ENCODE data around the gene SKOR1.

The SKOR1 gene

GRCh38 chr15:67850336-67850735 lies 25.0 kb downstream of the SKOR1 start:
- Histone ChIP-seq H3K4me1 (ENCODE audit: control insufficient read depth in 1 of 2, insufficient read depth in 2 of 2, low read length in 2 of 2) (no peaks in the 10 kb centered on the region), H3K27ac (ENCODE audit: low read length) (no peak overlapping the region), H3K4me3 (ENCODE audit: low read depth in 1 of 2, low read length in 2 of 2) (no peak overlapping the region), H3K36me3 (ENCODE audit: control insufficient read depth in 1 of 2, insufficient read depth in 2 of 2, low read length in 2 of 2) (no peaks in the 10 kb centered on the region), H3K27me3 (ENCODE audit: low read depth, low read length) (no peaks in the 10 kb centered on the region), H3K9me3 (ENCODE audit: control insufficient read depth in 1 of 2, low read length in 2 of 2) (no peaks in the 10 kb centered on the region)

- H3K4me3 ChIP-seq (ENCODE audit: low read depth in 1 of 2, low read length in 2 of 2) = no peak overlapping the region
- no peaks in the 10 kb centered on the region for H3K36me3 ChIP-seq (ENCODE audit: control insufficient read depth in 1 of 2, insufficient read depth in 2 of 2, low read length in 2 of 2)
- no peaks in the 10 kb centered on the region for H3K4me1 ChIP-seq (ENCODE audit: control insufficient read depth in 1 of 2, insufficient read depth in 2 of 2, low read length in 2 of 2)
- no peaks in the 10 kb centered on the region for H3K9me3 ChIP-seq (ENCODE audit: control insufficient read depth in 1 of 2, low read length in 2 of 2)
- H3K27ac ChIP-seq (ENCODE audit: low read length) = no peak overlapping the region
- H3K27me3 ChIP-seq (ENCODE audit: low read depth, low read length) = no peaks in the 10 kb centered on the region
These were observed 25.8 kb downstream of the SKOR1 start for GRCh38 chr15:67850994-67851571.

- H3K4me3 ChIP-seq (ENCODE audit: low read depth in 1 of 2, low read length in 2 of 2) = no peak overlapping the region
- H3K27me3 ChIP-seq (ENCODE audit: low read depth, low read length) = no peaks in the 10 kb centered on the region
- no peak overlapping the region for H3K27ac ChIP-seq (ENCODE audit: low read length)
- no peaks in the 10 kb centered on the region for H3K36me3 ChIP-seq (ENCODE audit: control insufficient read depth in 1 of 2, insufficient read depth in 2 of 2, low read length in 2 of 2)
- no peaks in the 10 kb centered on the region for H3K9me3 ChIP-seq (ENCODE audit: control insufficient read depth in 1 of 2, low read length in 2 of 2)
- H3K4me1 ChIP-seq (ENCODE audit: control insufficient read depth in 1 of 2, insufficient read depth in 2 of 2, low read length in 2 of 2) = no peaks in the 10 kb centered on the region
These were observed 27.1 kb downstream of the SKOR1 start for GRCh38 chr15:67852418-67852817.

- no peaks in the 10 kb centered on the region for H3K9me3 ChIP-seq (ENCODE audit: control insufficient read depth in 1 of 2, low read length in 2 of 2)
- no peaks in the 10 kb centered on the region for H3K36me3 ChIP-seq (ENCODE audit: control insufficient read depth in 1 of 2, insufficient read depth in 2 of 2, low read length in 2 of 2)
- no peaks in the 10 kb centered on the region for H3K27me3 ChIP-seq (ENCODE audit: low read depth, low read length)
- no peak overlapping the region for H3K27ac ChIP-seq (ENCODE audit: low read length)
- no peaks in the 10 kb centered on the region for H3K4me1 ChIP-seq (ENCODE audit: control insufficient read depth in 1 of 2, insufficient read depth in 2 of 2, low read length in 2 of 2)
- H3K4me3 ChIP-seq (ENCODE audit: low read depth in 1 of 2, low read length in 2 of 2) = no peak overlapping the region
These were observed 28.1 kb downstream of the SKOR1 start for GRCh38 chr15:67853454-67853853.

DNA sequence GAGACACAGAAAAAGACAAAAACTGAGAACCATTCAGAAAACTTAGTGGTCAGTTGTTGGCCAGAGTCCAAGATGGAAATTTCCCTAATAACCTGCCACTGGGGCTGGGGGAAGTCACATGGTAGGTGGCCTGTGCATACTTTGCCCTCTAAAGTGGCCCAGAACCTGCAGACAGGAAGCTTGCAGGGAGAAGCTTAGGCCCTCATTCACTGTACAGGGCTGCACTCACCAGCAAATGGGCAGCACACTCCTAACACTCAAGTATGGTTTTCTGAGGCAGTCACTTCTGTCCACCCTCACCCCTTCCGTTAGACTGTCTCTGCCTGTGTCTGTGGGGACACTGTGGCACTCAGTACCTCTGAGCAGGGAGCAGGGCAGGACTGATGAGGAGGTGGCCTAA lies 29.0 kb downstream of the SKOR1 start:
- Histone ChIP-seq H3K4me1 (ENCODE audit: control insufficient read depth in 1 of 2, insufficient read depth in 2 of 2, low read length in 2 of 2) (no peaks in the 10 kb centered on the region), H3K27me3 (ENCODE audit: low read depth, low read length) (no peaks in the 10 kb centered on the region), H3K27ac (ENCODE audit: low read length) (no peak overlapping the region), H3K4me3 (ENCODE audit: low read depth in 1 of 2, low read length in 2 of 2) (no peak overlapping the region), H3K9me3 (ENCODE audit: control insufficient read depth in 1 of 2, low read length in 2 of 2) (no peaks in the 10 kb centered on the region), H3K36me3 (ENCODE audit: control insufficient read depth in 1 of 2, insufficient read depth in 2 of 2, low read length in 2 of 2) (no peaks in the 10 kb centered on the region)

GRCh38 chr15:67855842-67856241 lies 30.5 kb downstream of the SKOR1 start:
- H3K4me3 ChIP-seq (ENCODE audit: low read depth in 1 of 2, low read length in 2 of 2) = no peak overlapping the region
- no peaks in the 10 kb centered on the region for H3K4me1 ChIP-seq (ENCODE audit: control insufficient read depth in 1 of 2, insufficient read depth in 2 of 2, low read length in 2 of 2)
- no peak overlapping the region for H3K27ac ChIP-seq (ENCODE audit: low read length)

DNA sequence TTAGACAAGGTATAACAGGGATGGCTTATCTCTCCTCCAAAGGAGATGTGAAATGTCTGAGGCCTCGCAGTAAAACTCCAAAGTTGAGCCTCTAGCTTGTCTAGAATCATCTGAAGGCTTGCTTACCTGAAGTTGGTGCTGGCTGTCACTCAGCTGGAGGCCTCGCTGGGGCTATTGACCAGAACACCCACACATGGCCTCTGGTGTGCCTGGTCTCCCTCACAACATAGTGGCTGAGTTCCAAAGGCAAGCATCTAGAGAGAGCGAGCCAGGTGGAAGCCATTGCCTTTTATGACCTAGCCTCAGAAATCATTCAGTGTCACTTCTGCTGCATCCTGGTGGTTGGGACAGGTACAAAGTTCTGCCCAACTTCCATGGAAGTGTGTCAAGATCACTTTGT lies 31.9 kb downstream of the SKOR1 start:
- Histone ChIP-seq H3K36me3 (ENCODE audit: control insufficient read depth in 1 of 2, insufficient read depth in 2 of 2, low read length in 2 of 2) (no peaks in the 10 kb centered on the region), H3K27ac (ENCODE audit: low read length) (no peak overlapping the region), H3K4me1 (ENCODE audit: control insufficient read depth in 1 of 2, insufficient read depth in 2 of 2, low read length in 2 of 2) (no peaks in the 10 kb centered on the region), H3K9me3 (ENCODE audit: control insufficient read depth in 1 of 2, low read length in 2 of 2) (no peaks in the 10 kb centered on the region), H3K4me3 (ENCODE audit: low read depth in 1 of 2, low read length in 2 of 2) (no peak overlapping the region), H3K27me3 (ENCODE audit: low read depth, low read length) (no peaks in the 10 kb centered on the region)

More at GRCh38 chr15:67855842-67856241, 30.5 kb downstream of the SKOR1 start:
- no peaks in the 10 kb centered on the region for H3K36me3 ChIP-seq (ENCODE audit: control insufficient read depth in 1 of 2, insufficient read depth in 2 of 2, low read length in 2 of 2)
- H3K27me3 ChIP-seq (ENCODE audit: low read depth, low read length) = no peaks in the 10 kb centered on the region
- no peaks in the 10 kb centered on the region for H3K9me3 ChIP-seq (ENCODE audit: control insufficient read depth in 1 of 2, low read length in 2 of 2)

- H3K36me3 ChIP-seq (ENCODE audit: control insufficient read depth in 1 of 2, insufficient read depth in 2 of 2, low read length in 2 of 2) = no peaks in the 10 kb centered on the region
- H3K4me1 ChIP-seq (ENCODE audit: control insufficient read depth in 1 of 2, insufficient read depth in 2 of 2, low read length in 2 of 2) = peaks cover 7 to 12% of the 10 kb centered on the region in 2 donors
- H3K27me3 ChIP-seq (ENCODE audit: low read depth, low read length) = no peaks in the 10 kb centered on the region
- H3K9me3 ChIP-seq (ENCODE audit: control insufficient read depth in 1 of 2, low read length in 2 of 2) = no peaks in the 10 kb centered on the region
- H3K4me3 ChIP-seq (ENCODE audit: low read depth in 1 of 2, low read length in 2 of 2) = no peak overlapping the region
- H3K27ac ChIP-seq (ENCODE audit: low read length) = no peak overlapping the region
These were observed 34.1 kb downstream of the SKOR1 start for GRCh38 chr15:67859331-67859946.

DNA sequence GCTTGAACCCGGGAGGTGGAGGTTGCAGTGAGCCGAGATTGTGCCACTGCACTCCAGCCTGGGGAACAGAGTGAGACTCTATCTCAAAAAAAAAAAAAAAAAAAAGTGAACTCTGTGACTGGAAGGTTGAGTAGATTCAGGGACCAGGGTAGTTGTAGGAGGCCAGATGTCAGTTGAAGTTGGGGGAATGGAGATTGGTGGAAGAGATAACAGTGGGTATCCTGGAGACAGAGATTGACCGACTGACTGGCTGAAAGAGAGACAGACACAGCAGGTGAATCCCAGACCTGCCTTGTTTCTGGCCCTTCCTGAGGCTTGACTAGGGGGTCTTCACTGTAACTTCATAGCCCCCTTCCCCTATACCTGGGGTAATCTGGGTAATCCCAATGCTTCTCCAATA lies 36.7 kb downstream of the SKOR1 start:
- H3K27ac ChIP-seq (ENCODE audit: low read length) = no peak overlapping the region
- H3K27me3 ChIP-seq (ENCODE audit: low read depth, low read length) = no peaks in the 10 kb centered on the region
- H3K4me1 ChIP-seq (ENCODE audit: control insufficient read depth in 1 of 2, insufficient read depth in 2 of 2, low read length in 2 of 2) = peaks cover 7 to 12% of the 10 kb centered on the region in 2 donors
- H3K9me3 ChIP-seq (ENCODE audit: control insufficient read depth in 1 of 2, low read length in 2 of 2) = no peaks in the 10 kb centered on the region
- no peak overlapping the region for H3K4me3 ChIP-seq (ENCODE audit: low read depth in 1 of 2, low read length in 2 of 2)
- H3K36me3 ChIP-seq (ENCODE audit: control insufficient read depth in 1 of 2, insufficient read depth in 2 of 2, low read length in 2 of 2) = no peaks in the 10 kb centered on the region

- Histone ChIP-seq H3K27ac (ENCODE audit: low read length) (no peak overlapping the region), H3K9me3 (ENCODE audit: control insufficient read depth in 1 of 2, low read length in 2 of 2) (no peaks in the 10 kb centered on the region), H3K27me3 (ENCODE audit: low read depth, low read length) (no peaks in the 10 kb centered on the region), H3K36me3 (ENCODE audit: control insufficient read depth in 1 of 2, insufficient read depth in 2 of 2, low read length in 2 of 2) (no peaks in the 10 kb centered on the region), H3K4me1 (ENCODE audit: control insufficient read depth in 1 of 2, insufficient read depth in 2 of 2, low read length in 2 of 2) (peaks cover 7 to 12% of the 10 kb centered on the region in 2 donors), H3K4me3 (ENCODE audit: low read depth in 1 of 2, low read length in 2 of 2) (peak overlapping the region; percentile 58 to 60)
These were observed 37.6 kb downstream of the SKOR1 start for GRCh38 chr15:67862750-67863441.

DNA sequence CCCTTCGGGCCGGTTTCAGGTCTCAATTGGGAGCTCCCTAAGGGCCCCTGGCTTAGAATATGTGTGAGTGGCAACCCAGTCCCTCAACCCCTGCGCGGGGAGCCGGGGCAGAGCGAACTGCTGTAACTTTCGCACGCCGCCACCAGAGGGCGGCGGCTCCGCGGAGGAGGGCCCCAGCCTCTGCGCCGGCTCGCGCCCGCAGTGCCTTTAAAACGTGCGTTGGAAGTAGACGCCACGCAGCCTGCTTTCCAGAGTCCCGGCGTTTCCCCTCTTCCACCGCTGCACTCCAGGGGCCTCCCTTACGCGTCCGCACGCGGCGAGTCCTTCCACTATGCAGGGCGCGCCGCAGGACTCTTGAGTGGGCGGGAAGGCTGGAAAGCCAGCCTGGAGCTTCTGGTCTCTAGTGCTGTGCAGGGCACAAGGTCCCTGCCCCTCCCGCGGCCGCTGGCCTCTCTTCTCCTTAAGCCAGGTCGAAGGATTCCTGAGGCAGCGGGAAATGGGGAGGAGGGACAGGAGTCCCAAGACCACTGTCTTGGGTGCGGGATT lies 38.2 kb downstream of the SKOR1 start:
- H3K27ac ChIP-seq (ENCODE audit: low read length) = no peak overlapping the region
- H3K4me3 ChIP-seq (ENCODE audit: low read depth in 1 of 2, low read length in 2 of 2) = peak overlapping the region; percentile 58 to 60
- H3K4me1 ChIP-seq (ENCODE audit: control insufficient read depth in 1 of 2, insufficient read depth in 2 of 2, low read length in 2 of 2) = peaks cover 7 to 12% of the 10 kb centered on the region in 2 donors
- H3K36me3 ChIP-seq (ENCODE audit: control insufficient read depth in 1 of 2, insufficient read depth in 2 of 2, low read length in 2 of 2) = no peaks in the 10 kb centered on the region
- no peaks in the 10 kb centered on the region for H3K9me3 ChIP-seq (ENCODE audit: control insufficient read depth in 1 of 2, low read length in 2 of 2)
- no peaks in the 10 kb centered on the region for H3K27me3 ChIP-seq (ENCODE audit: low read depth, low read length)
